NCI-H146 treated with DMSO at 0.1 percent for 48 hours (cell line): ENCODE data around the gene PRLR.

Experiments
- DNase-seq: peaks from one replicate; lab custom pipeline; 2025; ENCODE audit not compliant: unreplicated experiment; lab: John Stamatoyannopoulos, UW

Gene PRLR

DNA sequence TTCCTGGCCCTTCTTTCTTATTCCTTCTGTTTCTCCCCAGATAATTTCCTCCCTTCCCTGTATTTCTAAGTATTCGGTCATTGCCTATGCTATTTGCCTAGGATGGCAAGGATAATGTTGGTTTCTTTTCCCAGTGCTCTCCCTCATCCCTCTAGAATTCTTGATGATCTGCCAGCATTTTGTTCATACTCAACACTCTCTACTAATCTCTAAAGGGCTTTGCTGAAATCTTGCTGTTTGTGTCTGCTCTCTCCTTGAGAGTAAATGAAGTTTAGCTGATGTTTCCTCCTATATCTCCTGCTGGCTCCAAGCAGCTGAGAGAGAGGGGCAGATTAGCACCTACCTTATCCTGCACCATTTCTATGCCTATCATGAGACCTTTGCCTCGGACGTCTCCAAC, 220.6 kb downstream of the PRLR start:
- no peak for DNase-seq

DNA sequence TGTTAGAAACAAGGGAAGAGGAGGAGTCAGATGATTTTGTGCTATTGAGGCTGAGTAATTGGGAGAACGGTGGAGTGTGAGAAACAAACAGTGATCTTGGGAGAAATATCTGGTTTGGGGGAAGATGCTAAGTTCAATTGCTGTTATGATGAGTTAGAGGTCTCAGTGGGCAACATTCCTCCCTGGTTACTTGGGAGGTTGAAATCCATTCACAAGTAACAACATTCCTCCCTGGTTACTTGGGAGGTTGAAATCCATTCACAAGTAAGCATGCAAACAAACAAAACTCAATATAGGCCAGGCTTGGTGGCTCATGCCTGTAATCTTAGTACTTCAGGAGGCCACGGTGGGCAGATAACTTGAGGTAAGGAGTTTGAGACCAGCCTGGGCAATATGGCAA, 221.3 kb downstream of the PRLR start:
- DNase-seq: no peak

DNA sequence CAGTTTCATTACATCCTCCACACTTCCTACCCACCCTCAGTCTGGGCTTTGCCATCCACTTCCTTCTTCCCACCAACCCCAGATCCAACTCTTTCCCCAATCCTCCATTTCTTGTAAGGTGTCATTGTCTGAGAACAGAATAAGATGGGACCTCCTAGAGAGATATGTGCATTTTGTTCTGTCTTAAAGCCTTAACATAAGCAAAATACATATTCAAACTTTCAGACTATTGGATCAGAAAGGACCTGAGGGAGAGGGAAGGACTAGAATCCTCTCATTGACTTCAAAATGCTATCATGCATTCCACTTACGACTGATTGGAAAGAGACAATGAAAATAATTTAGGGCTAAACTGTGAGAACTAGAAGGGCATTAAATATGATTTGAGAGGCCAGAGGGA, 225.5 kb downstream of the PRLR start:
- DNase-seq: no peak

DNA sequence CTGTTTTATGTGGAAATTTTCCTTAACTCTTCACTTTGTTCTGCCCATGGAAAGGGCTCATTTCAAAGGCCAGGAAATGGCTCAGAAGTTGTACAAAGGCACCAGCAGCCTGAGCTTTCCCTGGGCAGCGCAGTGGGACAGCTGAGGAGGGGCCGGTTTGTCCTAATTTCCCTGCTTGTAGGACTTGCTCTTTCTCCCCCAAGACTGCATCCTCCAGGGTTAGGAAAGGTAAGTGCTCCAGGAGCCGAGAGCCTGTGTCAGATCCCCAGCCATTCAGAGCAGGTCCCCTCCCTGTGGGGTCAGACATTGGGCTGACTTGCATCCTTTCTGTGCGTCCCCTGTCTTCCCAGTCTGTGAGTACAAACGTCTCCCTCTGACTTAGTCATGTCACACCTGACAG, 226.1 kb downstream of the PRLR start:
- no peak for DNase-seq

DNA sequence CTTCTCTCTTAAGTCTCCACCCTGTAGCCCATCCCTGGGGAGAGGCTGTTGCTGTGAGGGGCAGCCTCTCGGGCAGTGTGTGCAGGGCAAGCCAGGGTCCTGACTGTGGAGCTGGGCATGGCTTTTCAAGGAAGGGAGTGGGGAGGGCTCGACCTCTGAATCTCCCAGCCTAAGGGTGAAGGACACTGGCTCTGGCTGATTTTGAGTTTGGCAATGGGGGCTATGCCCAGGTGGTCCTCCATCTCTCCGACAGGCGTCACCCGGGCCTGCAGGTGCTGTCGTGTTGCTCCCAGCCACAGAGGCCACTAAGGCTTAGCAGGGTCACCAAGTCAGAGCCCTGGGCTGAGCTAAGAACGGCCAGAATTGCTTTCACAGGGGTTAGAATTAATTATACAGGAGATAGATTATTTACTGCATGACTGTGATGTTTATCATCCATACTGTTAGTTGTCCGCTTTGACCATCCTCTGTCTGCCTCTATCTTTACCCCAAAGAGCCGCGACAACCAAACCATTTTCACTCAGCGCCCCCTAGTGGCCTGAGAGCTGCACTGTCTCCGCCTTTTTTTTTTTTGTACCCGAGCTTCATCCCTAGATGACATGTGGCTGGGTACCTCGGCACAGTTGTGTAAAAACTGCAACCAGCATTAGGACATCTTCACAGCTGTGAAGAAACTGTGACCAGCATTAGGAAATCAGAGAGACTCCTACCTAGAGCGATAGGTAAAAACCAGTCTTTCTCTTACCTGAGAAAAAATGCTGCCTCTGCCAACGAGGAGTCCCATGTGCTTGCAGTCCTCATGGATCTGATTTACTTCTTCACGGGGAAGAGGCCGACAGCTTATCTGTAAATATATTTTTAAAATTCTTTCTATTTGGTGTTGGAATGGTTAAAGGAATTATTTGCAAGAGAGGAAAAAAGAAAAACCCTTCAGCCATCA, 227.0 kb downstream of the PRLR start:
- peak; percentile 10 for DNase-seq

DNA sequence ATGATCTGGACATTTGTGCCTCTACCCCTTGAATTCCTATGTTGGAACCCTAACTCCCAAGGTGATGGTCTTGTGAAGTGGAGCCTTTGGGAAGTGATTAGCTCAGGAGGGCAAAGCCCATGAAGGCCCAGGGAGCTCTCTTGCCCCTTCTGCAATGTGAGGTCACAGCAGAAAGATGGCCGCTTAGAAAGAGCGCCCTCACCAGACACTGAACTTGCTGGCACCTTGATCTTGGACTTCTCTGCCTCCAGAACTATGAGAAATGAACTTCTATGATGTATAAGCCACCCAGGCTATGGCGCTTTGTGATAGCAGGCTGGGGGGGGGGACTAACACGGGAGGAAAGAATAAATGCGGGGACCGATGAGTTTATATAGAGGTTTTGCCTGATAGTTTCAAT, 227.8 kb downstream of the PRLR start:
- DNase-seq: no peak

DNA sequence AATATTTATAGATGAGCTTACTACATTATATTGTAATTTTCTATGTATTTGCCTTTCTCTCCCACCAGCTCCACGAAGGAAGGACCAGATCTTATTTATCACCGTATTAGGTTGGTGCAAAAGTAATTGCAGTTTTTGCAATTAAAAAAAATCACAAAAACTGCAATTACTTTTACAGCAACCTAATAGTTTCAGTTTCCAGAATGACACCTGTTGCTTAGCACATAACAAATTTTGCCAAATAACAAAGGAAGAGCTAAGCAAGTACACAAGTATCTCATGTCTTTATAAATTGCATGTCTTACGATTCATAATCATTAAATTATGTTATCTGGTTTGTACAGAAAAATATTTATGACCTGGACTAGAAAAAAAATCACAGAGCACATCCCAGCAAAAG, 228.4 kb downstream of the PRLR start:
- DNase-seq: no peak
